Bronchial epithelial cell (primary cell): ENCODE measurements around the gene ZMIZ2. TPM values are rescaled to one million over a fixed set of nuclear protein-coding genes. Genes with fewer than 3 reads are reported as not detected.
A peak's percentile ranks its signal among the peaks of the same experiment; 100 is the strongest.
"Not testable (repeated sequence)": the region's sequence is repeated elsewhere in the genome, so short reads cannot be mapped to it uniquely, and the experiment has no call there.

Source experiments
- DNase-seq: peaks from one replicate; pipeline ENCODE4 v3.0.0-alpha.2; 2010; ENCODE audit warnings: low read depth
- FAIRE-seq: peaks from 2 replicates; lab custom pipeline; 2011; peaks lifted over from hg19 to GRCh38; lab: Jason Lieb, UNC
- H3K27me3 ChIP-seq: 2 replicates; pipeline ENCODE4 v1.5.1; 2011; ENCODE audit warnings: low read length; ENCODE audit not compliant: control insufficient read depth, insufficient read depth
- H3K36me3 ChIP-seq: 2 replicates; pipeline ENCODE4 v1.5.1; 2011; ENCODE audit warnings: low read length; ENCODE audit not compliant: control insufficient read depth, insufficient read depth
- H3K4me3 ChIP-seq: 2 replicates; pipeline ENCODE4 v1.5.1; 2011; ENCODE audit warnings: mild to moderate bottlenecking, low read depth, low read length, control low read depth
- CTCF ChIP-seq: IDR thresholded peaks from 2 replicates; pipeline ENCODE4 v1.5.1; 2011; ENCODE audit warnings: mild to moderate bottlenecking, moderate library complexity, low read length, control low read depth, inconsistent platforms; ENCODE audit not compliant: insufficient read depth, severe bottlenecking
- total RNA-seq: library from RNA; depleted of rRNA; stranded (reverse); fragments of >200 nt; gene quantifications from 2 replicates; pipeline ENCODE4 v1.2.1, GENCODE V29; 2014

The ZMIZ2 gene
- total RNA-seq, 1 donor from 2014 or later, result 5.5 TPM

GRCh38 chr7:44727158-44727936 lies 21.3 kb upstream of the ZMIZ2 start:
- H3K36me3 ChIP-seq, result no peaks in the 10 kb centered on the region
- peak; percentile 90 for DNase-seq
- H3K27me3 ChIP-seq, result no peaks in the 10 kb centered on the region
- no peak for FAIRE-seq
- H3K4me3 ChIP-seq, result no peak overlapping the region
- no peak for TF ChIP-seq CTCF

GRCh38 chr7:44727937-44728262 lies 20.7 kb upstream of the ZMIZ2 start:
- no peaks in the 10 kb centered on the region for H3K27me3 ChIP-seq
- no peak overlapping the region for H3K4me3 ChIP-seq
- no peaks in the 10 kb centered on the region for H3K36me3 ChIP-seq
- no peak for TF ChIP-seq CTCF
- no peak for DNase-seq
- FAIRE-seq, result no peak

- H3K4me3 ChIP-seq, result no peak overlapping the region
These were observed 18.6 kb upstream of the ZMIZ2 start for GRCh38 chr7:44729949-44730590.

GRCh38 chr7:44732971-44733370 lies 15.7 kb upstream of the ZMIZ2 start:
- H3K27me3 ChIP-seq, H3K4me3 ChIP-seq, DNase-seq, H3K36me3 ChIP-seq, FAIRE-seq: not testable (repeated sequence)

More at GRCh38 chr7:44729949-44730590, 18.6 kb upstream of the ZMIZ2 start:
- DNase-seq (no peak), FAIRE-seq (no peak)
- Histone ChIP-seq H3K27me3 (no peaks in the 10 kb centered on the region), H3K36me3 (no peaks in the 10 kb centered on the region)
- no peak for TF ChIP-seq CTCF

GRCh38 chr7:44733708-44734481 lies 14.8 kb upstream of the ZMIZ2 start:
- DNase-seq, result peak; percentile 84
- FAIRE-seq, result no peak
- H3K27me3 ChIP-seq, result no peaks in the 10 kb centered on the region
- no peaks in the 10 kb centered on the region for H3K36me3 ChIP-seq
- no peak for TF ChIP-seq CTCF
- no peak overlapping the region for H3K4me3 ChIP-seq
